ENCODE data around the gene ROBO4.

The ROBO4 gene

DNA sequence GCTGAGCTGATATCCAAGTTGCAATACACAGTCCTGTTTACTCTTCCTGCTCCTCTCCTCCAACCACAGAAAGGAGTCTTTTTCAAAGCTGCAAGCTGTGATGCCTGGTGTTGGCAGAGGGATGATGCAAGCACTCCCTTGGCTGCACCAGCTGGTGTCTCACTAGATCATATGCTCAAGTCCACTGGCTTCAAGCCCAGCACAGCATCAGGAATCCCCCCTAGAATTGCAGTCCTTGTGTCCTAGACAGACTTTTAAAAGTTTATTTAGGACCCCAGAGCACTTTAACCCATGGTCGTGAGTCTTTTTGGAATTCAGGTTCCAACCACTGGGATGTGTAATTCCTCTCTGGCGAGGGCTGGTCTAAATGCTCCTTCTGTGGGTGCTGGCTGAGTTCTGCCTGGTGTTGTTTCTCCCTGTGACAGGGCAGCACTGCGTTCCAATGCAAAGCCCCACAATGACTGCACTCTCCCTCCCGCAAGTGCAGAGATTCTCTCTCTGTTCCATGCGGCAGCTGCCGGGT, 19.5 kb upstream of the ROBO4 start:
- no peak for DNase-seq

DNA sequence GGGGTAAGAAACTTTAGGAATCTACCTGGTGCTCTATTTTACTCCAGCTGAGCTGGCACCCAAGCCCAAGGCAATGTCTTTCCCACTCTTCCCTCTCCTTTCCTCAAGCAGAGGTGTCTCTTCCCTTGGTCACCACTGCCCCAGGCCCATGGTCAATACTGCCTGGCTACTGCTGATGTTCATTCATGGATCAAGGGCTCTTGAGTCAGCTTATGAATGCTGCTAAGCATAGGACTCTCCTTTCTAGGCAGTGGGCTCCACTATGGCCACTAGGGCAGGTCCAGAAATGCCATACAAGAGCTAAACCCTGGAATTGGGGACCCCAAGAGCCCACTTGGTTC, 18.7 kb upstream of the ROBO4 start:
- DNase-seq: no peak

DNA sequence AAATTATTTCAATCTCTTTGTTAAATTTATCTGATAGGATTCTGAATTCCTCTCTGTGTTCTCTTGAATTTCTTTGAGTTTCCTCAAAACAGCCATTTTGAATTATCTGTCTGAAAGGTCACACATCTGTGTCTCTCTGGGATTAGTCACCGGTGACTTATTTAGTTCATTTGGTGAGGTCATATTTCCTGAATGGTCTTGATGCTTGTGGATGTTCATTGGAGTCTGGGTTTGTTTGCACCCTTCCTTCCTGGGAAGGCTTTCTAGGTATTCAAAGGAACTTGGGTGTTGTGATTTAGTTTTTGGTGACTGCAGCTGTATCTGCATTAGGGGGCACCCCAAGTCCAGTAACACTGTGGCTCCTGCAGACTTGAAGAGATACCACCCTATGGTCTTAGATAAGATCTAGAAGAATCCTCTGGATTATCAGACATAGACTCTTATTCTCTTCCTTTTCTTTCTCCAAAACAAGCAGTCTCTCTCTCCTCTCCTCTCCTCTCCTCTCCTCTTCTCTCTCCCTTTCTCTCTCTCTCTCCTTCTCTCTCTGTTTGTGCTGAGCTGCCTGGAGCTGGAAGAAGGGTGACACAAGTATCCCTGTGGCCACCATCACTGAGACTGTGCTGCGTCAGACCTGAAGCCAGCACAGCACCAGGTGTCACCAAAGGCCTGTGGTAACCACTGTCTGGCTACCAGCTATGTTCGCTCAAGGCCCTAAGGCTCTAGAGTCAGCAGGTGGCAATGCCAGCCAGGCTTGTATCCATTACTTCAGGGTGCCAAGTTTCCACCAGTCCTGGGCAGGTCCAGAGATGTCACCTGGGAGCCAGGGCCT, 18.1 kb upstream of the ROBO4 start:
- no peak for DNase-seq

DNA sequence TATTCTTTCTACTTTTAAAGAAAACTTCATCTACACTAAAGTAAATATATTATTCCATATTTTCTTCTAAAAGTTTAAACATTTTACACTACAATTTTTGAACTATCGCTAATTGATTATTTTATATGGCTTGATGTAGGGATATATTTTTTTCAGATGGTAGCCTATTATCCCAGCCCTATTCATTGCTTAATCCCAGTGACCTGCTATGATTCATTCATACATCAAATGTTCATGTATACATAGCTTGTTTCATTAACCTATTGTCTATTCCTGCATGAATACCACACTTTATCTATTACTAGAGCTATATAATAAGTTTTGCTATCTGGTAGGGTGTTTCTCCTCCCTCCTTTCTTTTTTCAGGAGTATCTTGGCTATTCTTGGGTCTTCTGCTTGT, 5.0 kb upstream of the ROBO4 start:
- no peak for DNase-seq

DNA sequence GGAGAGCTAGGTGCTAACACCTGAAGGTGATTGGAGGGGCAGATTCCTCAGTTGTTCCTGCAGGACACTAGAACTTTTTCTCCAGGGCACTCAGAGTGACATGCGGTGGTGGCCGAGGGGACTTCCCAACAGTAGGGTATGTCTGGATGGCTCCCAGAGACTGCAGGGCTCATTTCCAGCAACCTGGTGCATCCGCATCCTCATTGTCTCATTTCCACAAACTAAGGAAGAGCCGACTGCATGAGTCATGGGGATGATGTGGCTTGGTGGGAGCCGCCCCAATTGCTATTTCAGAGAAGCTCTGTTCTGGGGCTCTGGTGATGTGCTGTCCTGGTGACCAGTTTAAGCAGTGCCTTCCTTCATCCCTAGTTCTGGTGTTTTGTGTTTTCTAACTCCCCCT, 2.8 kb upstream of the ROBO4 start:
- DNase-seq: no peak

DNA sequence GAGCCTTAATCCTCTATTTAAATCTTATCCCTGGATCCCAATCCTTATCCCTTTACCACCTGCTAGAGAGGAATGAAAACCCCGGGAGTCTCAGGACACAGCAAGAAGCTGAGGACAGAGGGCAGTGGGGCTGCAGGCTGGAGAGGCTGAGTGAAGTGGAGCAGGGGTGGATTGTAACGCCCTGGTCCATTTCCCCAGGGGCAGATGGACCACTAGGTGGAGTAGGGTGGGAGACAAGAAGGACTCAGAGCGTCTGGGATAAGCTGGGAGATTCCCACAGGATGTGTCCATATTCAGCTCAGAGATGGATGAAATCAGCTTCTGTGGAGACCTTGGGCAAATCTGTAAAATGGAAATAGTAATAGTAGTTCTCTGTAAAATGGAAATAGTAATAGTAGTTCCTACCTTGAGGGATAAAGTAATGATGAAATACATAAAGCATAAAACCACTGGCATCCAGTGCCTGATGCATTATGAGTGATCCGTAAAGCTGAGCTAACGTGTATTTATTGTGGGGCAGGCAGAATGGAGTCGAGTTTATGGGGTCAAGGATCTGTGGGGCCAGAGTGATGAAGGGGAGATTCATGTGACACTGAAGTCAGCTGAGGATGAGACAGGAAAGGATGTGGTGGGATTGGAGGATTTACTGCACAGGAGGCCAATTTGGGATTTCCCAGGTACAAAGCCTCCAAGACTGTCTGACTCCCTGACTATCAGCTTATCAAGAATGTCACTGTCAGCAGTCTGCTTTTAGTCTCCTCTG, 1.9 kb upstream of the ROBO4 start:
- no peak for DNase-seq

DNA sequence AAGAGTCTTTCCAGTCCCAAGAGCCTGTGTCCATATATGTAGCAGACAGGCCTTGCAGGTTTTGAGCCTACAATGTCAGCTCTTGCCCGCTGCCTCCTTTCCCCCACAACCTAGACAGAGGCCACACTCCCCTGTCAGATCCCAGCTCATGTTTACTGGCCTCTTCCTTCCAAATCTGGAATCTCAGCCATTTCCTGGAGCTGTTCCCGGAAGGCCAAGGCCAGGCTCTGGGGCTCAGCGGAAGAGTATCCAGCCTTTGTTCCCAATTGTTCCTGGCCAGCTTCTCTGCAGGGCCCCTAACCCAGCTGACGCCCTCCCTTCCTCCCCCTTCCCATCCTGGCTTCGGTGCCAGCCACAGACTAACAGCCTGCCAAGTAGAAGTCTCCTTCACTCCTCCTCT, 1.0 kb upstream of the ROBO4 start:
- DNase-seq: no peak

DNA sequence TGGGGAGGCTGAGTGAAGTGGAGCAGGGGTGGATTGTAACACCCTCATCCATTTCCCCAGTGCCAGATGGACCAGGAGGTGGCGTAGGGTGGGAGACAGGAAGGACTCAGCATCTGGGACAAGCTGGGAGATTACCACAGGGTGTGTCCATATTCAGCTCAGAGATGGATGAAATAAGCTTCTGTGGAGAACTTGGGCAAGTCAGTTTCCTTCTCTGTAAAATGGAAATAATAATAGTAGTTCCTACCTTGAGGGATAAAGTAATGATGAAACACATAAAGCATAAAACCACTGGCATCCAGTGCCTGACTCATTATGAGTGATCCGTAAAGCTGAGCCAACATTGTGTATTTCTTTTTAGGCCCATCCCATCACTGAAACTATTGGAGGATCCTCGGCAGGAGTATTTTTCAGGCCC, 607 bp upstream of the ROBO4 start:
- no peak for DNase-seq

DNA sequence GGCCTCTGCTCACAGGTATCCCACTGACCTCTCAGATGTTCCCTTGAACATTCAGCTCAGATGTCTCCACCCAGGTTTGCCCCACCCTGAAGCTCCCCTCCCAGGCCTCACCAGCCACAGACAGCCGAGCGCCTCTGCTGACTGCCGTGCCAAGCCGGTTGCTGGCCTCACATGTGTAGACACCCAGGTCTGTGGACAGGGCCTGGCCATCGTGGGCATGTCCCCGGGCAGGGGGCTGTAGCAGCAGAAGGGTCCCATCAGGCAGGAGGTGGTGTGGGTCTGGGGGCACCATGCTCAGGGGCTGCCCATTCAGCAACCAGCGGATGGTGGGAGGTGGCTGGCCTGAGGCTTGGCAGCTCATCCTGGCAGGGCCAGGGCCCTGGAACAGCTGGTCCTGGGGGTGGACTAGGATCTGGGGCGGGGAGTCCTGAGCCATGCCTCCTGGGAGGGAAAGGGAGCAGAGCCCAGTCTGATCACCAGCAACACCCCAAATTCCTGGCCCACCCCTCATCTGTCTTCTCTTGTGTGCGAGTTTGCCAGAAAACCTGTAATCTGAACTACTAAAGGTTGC, 759 bp downstream of the ROBO4 start:
- no peak for DNase-seq

DNA sequence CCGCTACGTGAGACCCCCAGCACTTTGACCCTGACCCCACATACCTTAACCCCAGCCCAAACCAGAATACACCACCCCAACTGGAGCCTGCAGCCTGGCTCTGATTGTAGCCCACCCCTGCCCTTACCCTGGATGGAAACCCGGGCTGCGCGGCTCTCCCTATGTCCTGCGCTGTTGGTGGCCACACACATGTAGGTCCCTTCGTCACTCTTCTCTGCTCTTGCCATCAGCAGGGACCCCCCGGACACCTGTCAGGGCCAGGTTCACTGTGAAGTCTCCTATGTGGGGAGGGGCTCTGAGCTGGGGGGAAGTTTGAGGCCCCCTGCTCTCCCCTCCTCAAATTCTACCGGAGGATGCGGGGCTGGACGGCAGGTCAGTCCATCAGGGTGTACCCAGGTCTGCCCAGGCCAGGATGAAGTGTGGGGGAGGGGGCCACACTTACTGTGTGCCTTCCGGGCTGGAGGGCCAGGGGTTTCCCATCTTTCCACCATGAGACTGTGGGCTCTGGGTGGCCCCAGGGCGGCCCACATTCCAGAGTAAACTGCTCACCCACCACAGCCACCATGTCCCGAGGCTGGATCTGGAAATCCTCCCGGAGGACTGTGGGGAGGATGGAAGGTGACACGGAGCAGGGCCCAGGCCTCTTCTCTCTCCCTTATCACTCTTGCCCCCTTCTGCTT, 1.5 kb downstream of the ROBO4 start:
- no peak for DNase-seq

DNA sequence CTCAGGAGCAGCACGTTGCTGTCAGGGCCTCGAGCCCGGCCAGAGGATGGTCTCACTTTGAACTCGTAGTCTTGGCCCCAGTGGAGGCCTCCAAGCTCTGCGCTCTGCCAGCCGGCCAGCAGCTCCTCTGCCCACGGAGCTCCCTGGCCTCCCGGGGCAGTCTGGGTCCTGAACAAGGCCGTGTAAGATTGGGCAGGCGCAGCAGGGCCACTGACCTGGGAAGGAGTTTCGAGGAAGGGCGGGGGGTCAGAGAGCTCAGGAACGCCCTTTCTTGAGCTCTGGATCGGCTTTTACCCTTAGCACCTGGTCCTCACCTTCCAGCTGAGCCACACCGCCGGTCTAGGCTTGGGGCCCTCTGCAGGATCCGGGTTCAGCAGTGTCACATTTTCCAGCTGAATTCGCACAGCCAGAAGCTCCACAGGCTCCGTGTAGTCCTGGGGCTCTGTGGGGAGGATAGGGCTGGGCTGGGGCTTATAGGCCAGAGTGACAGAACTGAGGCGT, 2.1 kb downstream of the ROBO4 start:
- no peak for DNase-seq

DNA sequence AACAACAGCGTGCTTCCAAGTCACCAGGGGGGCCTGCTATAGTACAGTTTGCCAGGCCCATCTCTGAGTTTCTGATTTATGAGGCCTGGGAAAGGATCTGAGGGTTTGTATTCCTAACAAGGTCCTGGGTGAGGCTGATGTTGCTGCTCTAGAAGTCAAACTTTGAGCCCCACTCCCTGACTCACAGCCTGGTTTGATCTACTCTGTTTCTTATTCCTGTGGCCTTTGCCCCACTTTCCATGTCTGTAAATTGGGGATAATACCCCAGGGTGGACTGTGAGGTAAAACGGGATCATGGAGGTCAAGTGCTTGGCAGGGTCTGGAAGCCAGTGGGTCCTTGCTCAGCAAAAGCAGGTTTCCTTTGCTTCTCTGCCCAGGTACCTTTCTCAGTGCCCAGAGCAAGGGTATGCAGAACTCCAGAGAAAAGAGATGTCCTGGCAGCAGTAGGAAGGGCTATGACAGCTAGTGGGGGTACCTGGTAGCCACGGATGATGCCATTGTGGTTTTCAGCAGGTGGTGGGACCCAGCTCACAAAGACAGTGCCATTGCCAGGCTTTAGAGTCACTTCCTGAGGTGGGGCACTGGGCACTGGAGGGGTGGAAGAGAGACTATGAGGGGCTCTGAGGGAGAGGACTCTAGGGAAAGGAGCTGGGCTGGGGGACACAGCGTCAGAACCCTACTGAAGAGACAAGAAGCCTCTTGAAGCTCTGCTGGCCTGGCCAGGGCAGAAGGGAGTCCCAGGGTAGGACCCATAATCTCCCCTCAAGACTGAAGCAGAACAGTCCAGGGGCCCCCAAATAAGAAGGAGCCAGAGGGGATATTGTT, 2.8 kb downstream of the ROBO4 start:
- no peak for DNase-seq

DNA sequence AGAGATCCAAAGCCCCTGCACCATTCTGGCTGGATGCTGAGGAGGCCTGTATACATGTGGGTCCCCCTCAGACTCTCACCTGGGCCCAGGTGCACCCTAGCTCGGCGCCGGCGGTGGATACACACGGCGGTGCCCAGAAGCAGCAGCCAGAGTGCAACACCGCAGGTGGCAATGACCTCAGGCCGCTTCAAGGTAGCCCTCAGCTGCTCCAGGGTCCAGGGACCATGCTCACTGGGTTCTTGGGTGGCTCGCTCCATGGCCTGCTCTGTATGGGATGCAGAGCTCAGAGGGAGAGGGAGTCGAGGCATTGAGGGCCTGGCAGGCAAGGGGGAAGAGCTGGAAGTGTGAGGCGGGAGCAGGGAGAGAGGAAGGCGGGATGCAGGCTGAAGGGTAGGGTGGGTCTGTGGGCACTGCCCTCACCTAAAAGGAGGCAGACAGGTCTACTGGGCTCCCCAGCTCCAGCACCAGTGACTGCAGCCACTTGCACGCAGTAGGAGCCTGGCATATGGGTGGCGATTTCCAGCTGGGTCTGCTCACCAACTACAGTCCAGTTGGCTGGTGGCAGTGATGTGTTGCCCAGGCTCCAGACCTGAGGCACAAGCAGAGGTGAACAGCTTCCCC, 3.8 kb downstream of the ROBO4 start:
- no peak for DNase-seq

DNA sequence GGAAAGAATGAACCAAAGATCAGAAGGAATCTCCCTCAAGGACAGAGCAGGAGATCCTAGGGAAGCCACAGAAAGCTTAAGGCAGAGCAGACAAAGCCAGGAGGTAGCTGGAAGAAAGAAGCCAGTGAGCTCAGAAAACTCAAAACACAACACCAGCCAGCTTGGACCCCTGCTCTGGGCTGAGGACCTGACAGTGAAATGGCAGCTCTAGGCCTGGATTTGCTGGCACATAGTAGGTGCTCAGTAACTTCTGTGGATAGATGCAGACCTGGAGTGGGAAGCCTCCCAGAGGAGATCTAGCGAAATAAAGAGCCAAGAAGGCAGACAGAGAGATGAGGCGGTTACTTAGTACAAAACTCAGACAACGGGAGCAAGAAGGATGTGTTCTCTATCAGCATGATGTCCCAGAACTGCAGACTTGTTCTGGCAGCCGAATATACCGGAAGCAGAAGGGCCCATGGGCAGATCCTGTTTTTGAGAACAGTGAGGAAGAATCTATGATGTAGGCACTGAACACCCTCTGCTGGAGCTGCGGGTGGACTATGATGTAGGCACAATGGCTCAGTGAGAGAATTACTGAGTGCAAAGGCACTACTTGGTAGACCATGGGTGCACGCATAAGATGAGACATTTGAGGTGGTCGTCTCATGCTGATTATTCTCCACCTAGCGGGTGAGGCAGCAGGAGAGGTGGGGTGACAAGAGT, 4.8 kb downstream of the ROBO4 start:
- no peak for DNase-seq

DNA sequence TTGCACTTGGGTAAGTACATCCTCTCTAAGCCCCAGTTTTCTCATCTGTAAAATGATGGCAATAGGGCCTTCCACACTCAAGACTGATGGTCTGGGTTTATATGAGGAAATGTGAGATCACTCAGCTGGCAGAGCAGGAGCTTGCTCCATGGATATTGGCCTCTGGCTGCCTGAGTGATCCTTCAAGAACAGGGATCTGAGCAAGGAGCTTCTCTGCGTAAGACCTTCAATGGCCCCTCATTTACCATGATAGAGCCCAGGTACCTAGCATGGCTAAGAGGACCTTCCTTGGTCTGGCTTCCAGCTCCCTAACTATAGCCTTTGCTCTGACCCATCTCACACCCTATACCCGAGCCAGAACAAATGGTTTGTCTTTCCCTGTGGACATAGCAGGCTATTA, 5.5 kb downstream of the ROBO4 start:
- DNase-seq: no peak

DNA sequence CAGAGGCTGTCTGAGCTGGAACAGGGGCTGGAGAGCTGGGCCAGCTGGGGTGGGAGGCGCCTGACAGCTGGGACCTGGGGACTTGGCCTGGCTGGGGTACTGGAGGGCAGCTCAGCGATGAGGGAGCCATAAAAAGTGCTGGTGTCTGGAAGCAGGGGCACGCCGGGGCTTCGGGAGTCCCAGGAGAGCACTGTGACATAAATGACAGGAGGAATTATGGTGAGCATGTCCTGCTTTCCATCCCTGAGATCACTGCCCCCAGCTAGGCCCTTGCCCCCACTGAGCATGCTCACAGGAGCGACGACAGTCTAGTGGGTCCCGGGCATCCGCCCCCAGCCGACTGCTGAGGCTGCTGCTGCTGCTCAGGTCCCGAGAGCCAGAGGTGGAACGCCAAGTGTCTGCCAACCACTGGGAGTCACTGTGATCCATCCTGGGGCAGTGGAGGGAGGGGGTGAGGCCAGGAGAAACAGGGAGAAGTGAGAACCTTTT, 6.2 kb downstream of the ROBO4 start:
- no peak for DNase-seq

DNA sequence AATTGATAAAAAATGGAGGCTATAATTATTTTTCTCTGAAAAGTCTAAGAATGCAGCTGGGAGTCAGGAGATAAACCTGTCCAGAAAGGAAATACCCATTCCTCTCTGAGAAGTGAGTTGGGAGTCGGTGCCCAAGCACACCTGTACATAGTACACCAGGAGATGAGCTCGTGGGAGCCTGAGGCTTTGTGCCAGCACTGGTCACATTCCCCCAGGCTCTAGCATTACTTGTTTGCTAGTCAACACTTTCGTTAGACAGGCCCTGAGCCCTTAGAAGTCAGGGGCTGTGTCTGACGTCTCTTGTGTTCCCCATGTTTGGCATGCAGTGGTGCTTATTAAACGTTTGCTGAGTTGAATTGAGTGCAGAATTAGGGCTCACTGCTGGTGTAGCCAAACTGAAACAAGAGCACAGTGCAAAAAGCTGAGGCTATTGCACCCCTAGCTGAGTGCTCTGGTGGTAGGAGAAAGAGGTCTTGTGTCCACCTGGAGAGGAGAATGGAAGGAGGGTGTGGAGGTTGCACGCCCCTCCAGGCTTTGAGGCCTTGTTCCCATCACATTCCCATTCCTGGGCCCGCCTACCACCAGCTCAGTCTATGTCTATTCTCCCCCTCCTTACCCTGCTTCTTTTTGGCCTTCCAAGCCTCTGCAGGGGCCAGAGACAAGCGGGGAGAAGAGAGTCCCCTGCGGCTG, 6.8 kb downstream of the ROBO4 start:
- DNase-seq: no peak

DNA sequence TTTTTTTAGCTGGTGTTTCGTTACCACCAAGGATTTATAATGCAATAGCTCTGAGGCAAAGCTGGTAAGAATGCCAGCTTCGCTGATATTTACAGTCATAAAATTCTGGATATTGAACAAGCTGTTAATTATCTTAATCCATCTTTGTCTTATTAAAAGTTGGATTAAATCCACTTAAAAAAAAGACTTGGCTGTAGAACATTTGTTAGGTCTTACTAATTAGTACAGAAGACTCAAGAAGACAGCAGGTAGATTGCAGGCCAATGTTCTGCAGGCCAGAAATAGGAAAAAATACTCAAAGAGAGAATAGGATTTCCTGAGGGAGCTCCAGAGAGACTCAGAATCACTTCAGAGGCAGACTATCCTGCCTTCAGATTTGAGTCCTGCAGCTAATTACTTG, 7.5 kb downstream of the ROBO4 start:
- no peak for DNase-seq

DNA sequence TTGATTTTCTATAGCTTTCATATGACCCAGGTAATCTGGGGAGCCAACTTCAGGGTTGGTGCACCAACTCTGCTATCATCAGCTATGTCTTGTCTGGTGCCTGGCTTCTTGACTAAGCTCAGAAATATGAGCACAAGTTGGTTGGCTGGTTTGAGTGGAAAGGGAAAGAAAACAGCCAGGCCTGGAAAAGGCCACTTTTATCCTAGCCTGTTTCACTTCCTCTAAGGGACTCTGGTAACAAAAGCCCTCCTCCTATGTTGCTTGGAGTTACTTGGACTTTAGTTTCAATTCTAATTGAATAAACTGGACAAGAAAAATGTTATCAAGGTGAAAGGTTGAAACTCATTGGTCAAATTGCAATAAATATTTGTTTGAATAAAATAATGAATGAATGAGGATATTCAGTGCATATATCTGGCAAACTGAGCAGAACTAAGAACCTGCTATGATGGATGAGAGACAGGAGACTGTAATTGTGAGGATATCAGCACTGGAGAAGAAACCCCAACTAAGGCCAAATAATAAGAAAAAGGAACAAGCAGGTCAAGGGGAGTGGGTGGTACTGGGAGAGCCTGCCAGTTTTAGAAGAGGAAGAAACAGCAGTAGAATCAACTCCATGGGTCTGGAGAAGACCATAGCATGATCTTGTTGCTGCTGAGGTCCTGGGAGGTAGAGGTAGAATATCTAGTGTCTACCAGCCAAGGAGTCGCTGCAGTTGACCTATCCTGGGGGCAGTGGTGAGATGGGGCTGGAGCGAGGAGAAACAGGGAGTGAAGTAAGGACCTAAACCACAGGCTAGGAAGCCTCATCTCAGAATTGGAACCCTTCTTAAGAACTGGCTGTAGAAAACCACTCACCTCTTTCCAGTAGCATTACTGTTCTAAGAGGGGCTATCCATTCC, 8.2 kb downstream of the ROBO4 start:
- no peak for DNase-seq
